ENCODE data around the gene HCN4.
"Not testable (repeated sequence)": the region's sequence is repeated elsewhere in the genome, so short reads cannot be mapped to it uniquely, and the experiment has no call there.

The HCN4 gene

DNA sequence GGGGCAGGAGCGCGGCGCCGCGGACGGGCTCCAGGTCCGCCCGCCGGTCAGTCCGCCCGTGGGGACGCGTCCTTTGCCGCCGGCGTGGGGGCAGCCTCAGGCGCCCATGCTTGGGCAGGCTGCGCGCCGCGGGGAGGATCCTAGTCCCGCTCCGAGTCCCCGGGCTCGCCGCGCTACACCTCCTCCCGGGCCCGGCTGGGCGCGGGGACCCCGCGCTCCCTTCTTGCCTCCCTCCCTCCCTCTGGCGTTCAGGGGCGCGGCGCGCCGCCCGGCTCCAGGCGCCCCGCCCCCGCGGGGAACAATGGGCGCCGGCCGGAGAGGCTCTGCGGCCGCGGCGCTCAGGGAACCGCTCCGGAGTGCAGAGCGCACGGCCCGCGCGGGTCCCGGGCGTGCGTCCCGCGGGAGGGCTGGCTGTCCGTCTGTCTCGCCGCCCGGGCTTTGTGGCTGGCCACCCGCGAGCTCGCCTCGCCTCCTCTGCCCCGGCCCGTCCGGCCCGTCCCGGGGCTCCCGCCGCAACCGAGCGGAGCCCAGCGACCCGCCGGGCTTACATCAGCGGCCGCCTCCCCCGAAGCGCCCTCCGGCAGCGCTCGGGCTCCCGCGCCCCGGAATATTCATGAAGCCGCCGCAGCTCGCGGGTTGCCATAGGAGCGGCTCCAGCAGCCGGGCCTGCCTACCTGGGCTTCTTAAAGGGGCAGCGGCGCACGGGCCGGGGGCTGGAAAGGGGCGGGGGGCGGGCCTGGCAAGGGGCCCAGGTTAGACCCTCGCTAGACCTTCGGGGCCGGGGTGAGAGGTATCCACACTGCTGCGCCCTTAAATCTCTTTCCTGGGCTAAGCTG, at the start of gene HCN4:
TSS of gene HCN4 (minus strand) at position 658 of the 836 bp plus-strand sequence. CDS start 688 bp downstream, outside the sequence.
- TF ChIP-seq, protein P1, sequence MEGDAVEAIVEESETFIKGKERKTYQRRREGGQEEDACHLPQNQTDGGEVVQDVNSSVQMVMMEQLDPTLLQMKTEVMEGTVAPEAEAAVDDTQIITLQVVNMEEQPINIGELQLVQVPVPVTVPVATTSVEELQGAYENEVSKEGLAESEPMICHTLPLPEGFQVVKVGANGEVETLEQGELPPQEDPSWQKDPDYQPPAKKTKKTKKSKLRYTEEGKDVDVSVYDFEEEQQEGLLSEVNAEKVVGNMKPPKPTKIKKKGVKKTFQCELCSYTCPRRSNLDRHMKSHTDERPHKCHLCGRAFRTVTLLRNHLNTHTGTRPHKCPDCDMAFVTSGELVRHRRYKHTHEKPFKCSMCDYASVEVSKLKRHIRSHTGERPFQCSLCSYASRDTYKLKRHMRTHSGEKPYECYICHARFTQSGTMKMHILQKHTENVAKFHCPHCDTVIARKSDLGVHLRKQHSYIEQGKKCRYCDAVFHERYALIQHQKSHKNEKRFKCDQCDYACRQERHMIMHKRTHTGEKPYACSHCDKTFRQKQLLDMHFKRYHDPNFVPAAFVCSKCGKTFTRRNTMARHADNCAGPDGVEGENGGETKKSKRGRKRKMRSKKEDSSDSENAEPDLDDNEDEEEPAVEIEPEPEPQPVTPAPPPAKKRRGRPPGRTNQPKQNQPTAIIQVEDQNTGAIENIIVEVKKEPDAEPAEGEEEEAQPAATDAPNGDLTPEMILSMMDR (IDR thresholded peaks at IDR 0.05; ENCODE audit: low read depth, low read length), result no peak

DNA sequence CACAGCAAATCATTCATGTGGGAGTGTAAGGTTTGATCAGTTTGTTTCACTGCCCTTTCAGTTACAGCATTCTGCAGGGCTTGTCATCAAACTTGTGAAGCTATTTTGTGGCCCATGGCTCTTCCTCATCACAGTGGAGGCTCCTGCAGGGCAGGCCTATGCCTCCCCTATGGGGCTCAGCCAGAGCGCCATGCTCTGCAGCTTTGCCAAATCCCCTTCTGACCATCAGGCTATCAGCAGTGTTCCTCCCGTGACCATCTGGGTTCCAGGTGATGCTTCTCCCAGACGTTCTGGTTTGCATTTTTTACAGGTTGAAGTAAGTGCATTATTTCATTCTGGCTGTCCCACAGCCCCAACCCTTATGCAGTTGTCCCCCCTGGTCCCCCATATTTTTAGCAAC, 46.1 kb upstream of the HCN4 start:
- TF ChIP-seq, protein P1 (IDR thresholded peaks at IDR 0.05; ENCODE audit: low read depth, low read length), result no peak
- no peak for DNase-seq (ENCODE audit: extremely low read depth, low read depth)

More for the DNA sequence above, at the start of gene HCN4:
- DNase-seq (ENCODE audit: extremely low read depth, low read depth), result no peak

DNA sequence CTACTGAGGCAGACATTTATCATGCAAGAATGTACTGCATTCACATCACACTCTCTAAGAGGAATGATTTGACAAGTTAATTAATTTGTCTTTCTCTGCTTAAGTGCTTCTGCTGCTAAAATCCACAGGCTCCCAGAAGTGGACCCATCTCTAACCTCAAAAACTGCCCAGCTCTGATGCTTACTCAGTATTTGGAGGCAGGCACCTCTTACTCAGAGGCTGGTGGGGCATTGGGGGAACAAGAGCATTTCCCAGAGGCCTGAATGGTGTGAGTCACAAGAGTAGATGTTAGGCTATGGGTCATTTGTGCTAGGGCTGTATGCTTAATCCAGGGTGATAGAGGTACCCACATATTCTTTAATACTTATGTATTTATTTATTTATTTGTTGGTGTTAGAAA, 34.4 kb upstream of the HCN4 start:
- DNase-seq (ENCODE audit: extremely low read depth, low read depth), result no peak
- TF ChIP-seq, protein P1 (IDR thresholded peaks at IDR 0.05; ENCODE audit: low read depth, low read length), result no peak

DNA sequence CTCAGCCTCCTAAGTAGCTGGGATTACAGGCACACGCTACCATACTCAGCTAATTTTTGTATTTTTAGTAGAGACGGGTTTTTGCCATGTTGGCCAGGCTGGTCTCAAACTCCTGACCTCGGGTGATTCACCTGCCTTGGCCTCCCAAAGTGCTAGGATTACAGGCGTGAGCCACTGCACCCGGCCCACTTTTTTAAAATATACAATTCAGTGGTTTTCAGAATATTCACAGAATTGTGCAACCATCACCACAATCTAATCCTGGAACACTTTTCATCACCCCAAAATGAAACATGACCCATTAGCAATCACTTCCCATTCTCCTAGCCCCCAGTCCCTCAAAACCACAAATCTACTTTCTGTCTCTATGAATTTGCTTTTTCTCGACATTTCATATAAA, 31.5 kb upstream of the HCN4 start:
- DNase-seq (ENCODE audit: extremely low read depth, low read depth), result not testable (repeated sequence)

DNA sequence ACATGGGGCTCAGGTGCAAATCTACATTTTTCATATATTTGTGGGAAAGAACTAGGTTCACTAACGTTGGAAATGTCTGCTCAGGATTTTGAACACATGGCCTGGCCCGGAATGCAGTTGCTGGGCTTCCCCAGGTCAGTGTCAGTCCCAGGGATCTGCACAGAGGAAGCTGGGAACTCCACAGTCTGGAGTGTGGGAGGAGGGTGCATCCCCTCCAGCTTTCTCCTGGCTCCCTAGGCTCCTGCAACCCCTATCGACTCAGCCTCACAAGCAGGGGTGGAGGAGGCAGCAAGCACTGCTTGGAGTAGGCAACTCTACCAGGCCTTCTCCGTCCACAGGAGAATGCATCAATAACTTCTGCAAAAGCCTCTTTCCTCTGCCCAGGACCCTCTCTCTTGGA, 30.1 kb upstream of the HCN4 start:
- TF ChIP-seq, protein P1 (IDR thresholded peaks at IDR 0.05; ENCODE audit: low read depth, low read length), result no peak

DNA sequence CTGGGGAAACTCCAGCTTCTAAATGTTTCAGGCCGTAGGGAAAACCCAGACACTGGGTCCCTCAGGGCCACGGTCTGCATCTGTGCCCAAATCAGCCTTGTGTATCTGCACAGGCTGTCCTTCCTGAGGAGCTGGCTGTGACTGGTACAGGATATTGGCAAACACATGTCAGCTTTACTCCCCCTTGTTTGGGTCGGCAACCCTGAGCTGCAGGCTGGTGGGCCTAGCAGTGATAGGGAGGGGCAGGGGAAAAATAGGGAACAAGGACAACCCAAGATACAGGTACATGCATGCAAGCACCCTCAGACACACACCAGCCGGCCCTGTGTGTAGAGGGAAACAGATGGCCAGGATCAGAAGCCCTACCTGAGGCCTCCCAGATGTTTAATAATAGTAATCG, 28.7 kb upstream of the HCN4 start:
- DNase-seq (ENCODE audit: extremely low read depth, low read depth), result no peak
- TF ChIP-seq, protein P1 (IDR thresholded peaks at IDR 0.05; ENCODE audit: low read depth, low read length), result no peak

More for the DNA sequence above, 30.1 kb upstream of the HCN4 start:
- DNase-seq (ENCODE audit: extremely low read depth, low read depth), result no peak

DNA sequence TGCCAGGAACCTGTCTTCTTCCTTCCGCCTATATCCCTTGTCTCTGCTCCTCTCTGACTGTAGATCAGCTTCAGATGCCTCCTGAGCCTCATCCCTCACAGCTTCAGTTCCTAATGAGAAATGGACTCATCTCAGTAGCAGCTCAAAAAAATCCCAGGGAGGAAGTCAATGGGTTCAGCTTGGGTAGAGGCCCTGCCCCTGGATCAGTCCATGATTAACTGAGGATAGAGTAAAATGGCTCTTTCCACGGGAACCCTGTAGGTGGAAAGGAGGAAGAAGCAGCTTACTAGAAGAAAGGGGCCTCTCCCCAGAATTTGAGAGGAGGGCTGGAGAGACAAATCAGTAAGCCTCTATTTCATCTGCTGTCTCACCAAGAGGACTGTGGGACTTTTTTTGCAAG, 26.9 kb upstream of the HCN4 start:
- DNase-seq (ENCODE audit: extremely low read depth, low read depth), result no peak
- TF ChIP-seq, protein P1 (IDR thresholded peaks at IDR 0.05; ENCODE audit: low read depth, low read length), result no peak

DNA sequence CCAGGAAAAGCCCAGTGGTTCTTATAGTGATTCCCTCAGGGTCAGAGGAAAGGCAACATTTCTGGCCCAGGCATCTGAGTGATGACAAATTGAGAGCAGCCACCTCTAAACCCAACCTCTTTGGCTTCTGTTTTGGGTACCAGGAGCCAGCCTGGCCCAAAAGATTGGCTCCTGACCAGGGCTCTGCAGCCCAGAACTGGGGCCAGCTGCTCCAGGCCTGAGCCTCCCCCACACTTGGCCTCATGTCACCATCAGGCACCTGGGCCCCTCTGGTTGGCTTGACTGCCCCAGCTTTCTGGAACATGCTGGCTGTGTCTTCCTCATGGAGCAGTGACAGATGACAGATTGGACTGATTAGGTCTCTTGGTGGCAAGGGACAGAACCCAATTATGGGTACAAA, 26.0 kb upstream of the HCN4 start:
- TF ChIP-seq, protein P1 (IDR thresholded peaks at IDR 0.05; ENCODE audit: low read depth, low read length), result no peak
- DNase-seq (ENCODE audit: extremely low read depth, low read depth), result no peak

Measured in AG09319 (cell line).